ENCODE measurements around the gene CTSO.

GRCh38 chr4:155887045-155887444 is 66.6 kb downstream of the CTSO start:
- TF ChIP-seq CTCF (conservative IDR thresholded peaks at IDR 0.05) (no peak), EZH2 (IDR thresholded peaks at IDR 0.05; ENCODE audit: low read depth) (no peak)

All from PC-9 (cell line).